HepG2 (cell line): ENCODE measurements around the gene SRBD1. TPM values are rescaled to one million over a fixed set of nuclear protein-coding genes. Genes with fewer than 3 reads are reported as not detected.

Experiments used
- CBX2 ChIP-seq, 2 experiments: fragments of 200-600 bp in 1 of 2; sonication (generic); formaldehyde crosslinking in 1 of 2; IDR thresholded peaks; 2 replicates each; pipeline versions ENCODE4 v1.7.0 to v1.8.1; 2018 to 2022; ENCODE audit warnings: low read depth in 2 of 2, low read length in 1 of 2, mild to moderate bottlenecking in 1 of 2, missing genetic modification reagents in 1 of 2
- ETV5 ChIP-seq: IDR thresholded peaks from 2 replicates; pipeline ENCODE4 v1.6.1; 2018; ENCODE audit warnings: missing biosample characterization, missing genetic modification reagents, inconsistent platforms, borderline replicate concordance
- FLYWCH1 ChIP-seq: sonication (generic); formaldehyde crosslinking; IDR thresholded peaks from 2 replicates; pipeline ENCODE4 v1.8.1; 2023; ENCODE audit warnings: mild to moderate bottlenecking, missing genetic modification reagents
- FOXO1 ChIP-seq: sonication (generic); formaldehyde crosslinking; IDR thresholded peaks from 2 replicates; pipeline ENCODE4 v1.4.0; 2020; ENCODE audit warnings: missing genetic modification reagents
- HMGXB3 ChIP-seq: sonication (generic); formaldehyde crosslinking; IDR thresholded peaks from 2 replicates; pipeline ENCODE4 v1.4.0; 2020; ENCODE audit warnings: missing genetic modification reagents, borderline replicate concordance
- NFE2 ChIP-seq: sonication (generic); formaldehyde crosslinking; IDR thresholded peaks from 2 replicates; pipeline ENCODE4 v1.4.0; 2020; ENCODE audit warnings: missing genetic modification reagents
- PHF5A ChIP-seq: IDR thresholded peaks from one replicate; pipeline ENCODE4 v1.6.1; 2018; ENCODE audit warnings: low read depth, missing genetic modification reagents; ENCODE audit not compliant: unreplicated experiment
- PLSCR1 ChIP-seq: sonication (generic); formaldehyde crosslinking; IDR thresholded peaks from 2 replicates; pipeline ENCODE4 v1.5.0; 2020; ENCODE audit warnings: missing genetic modification reagents, mild to moderate bottlenecking, borderline replicate concordance
- RFX3 ChIP-seq: IDR thresholded peaks from 2 replicates; pipeline ENCODE4 v1.6.1; 2016; ENCODE audit warnings: missing biosample characterization, missing genetic modification reagents
- SATB2 ChIP-seq: sonication (generic); formaldehyde crosslinking; IDR thresholded peaks from 2 replicates; pipeline ENCODE4 v1.5.0; 2020; ENCODE audit warnings: missing genetic modification reagents
- SMAD3 ChIP-seq: sonication (generic); formaldehyde crosslinking; IDR thresholded peaks from 2 replicates; pipeline ENCODE4 v1.4.0; 2020; ENCODE audit warnings: missing genetic modification reagents
- TMF1 ChIP-seq: sonication (generic); formaldehyde crosslinking; IDR thresholded peaks from 2 replicates; pipeline ENCODE4 v1.8.1; 2022; ENCODE audit warnings: low read depth, missing genetic modification reagents
- XBP1 ChIP-seq: sonication (generic); formaldehyde crosslinking; IDR thresholded peaks from 2 replicates; pipeline ENCODE4 v1.5.0; 2020; ENCODE audit warnings: missing genetic modification reagents
- YEATS4 ChIP-seq: sonication (generic); formaldehyde crosslinking; IDR thresholded peaks from 2 replicates; pipeline ENCODE4 v1.4.0; 2020; ENCODE audit warnings: missing genetic modification reagents, borderline replicate concordance
- ZBTB43 ChIP-seq: sonication (generic); formaldehyde crosslinking; conservative IDR thresholded peaks from 2 replicates; pipeline ENCODE4 v1.4.0; 2020; ENCODE audit warnings: missing genetic modification reagents
- ZNF235 ChIP-seq: sonication (generic); formaldehyde crosslinking; IDR thresholded peaks from 2 replicates; pipeline ENCODE4 v1.8.1; 2023; ENCODE audit warnings: mild to moderate bottlenecking, missing genetic modification reagents, borderline replicate concordance
- ZNF552 ChIP-seq: sonication (generic); formaldehyde crosslinking; IDR thresholded peaks from 2 replicates; pipeline ENCODE4 v1.9.0; 2022; ENCODE audit warnings: missing genetic modification reagents, mild to moderate bottlenecking, borderline replicate concordance
- ZNF577 ChIP-seq: sonication (generic); formaldehyde crosslinking; IDR thresholded peaks from 2 replicates; pipeline ENCODE4 v1.4.0; 2020; ENCODE audit warnings: mild to moderate bottlenecking, low read depth, missing genetic modification reagents, borderline replicate concordance
- polyA plus RNA-seq, 8 experiments: library from polyadenylated mRNA; depleted of rRNA in 3 of 8; stranded (reverse) in 7 of 8; unstranded in 1 of 8; fragments of >200 nt; fragmentation: Illumina TruSeq in 4 of 8; extraction: Trizol in 4 of 8; gene quantifications; 2 replicates each; pipeline versions ENCODE4 v1.2.1 to v1.2.3, GENCODE V29; 2011 to 2016; ENCODE audit warnings: low read depth in 4 of 8, missing spikeins in 1 of 8, mixed read lengths in 1 of 8; ENCODE audit not compliant: insufficient read depth in 1 of 8
- total RNA-seq, 5 experiments: library from RNA; depleted of rRNA; stranded (reverse); fragments of >200 nt; fragmentation: Illumina TruSeq; extraction: Trizol; gene quantifications; 2 replicates each; pipeline ENCODE4 v1.2.3, GENCODE V29; 2016; ENCODE audit warnings: low read depth in 1 of 5
- TF ChIP-seq, protein P1 (sequence below), 2 experiments: fragments of 450-650 bp in 1 of 2; sonication (generic) in 1 of 2; formaldehyde crosslinking; IDR thresholded peaks; 2 replicates each; pipeline versions ENCODE4 v1.5.0 to v1.8.0; 2020 to 2022; ENCODE audit warnings: mild to moderate bottlenecking in 1 of 2, missing genetic modification reagents in 1 of 2
- TF ChIP-seq, protein P2 (sequence below): IDR thresholded peaks from 2 replicates; pipeline ENCODE4 v1.6.1; 2016; ENCODE audit warnings: low read depth
- TF ChIP-seq, protein P3 (sequence below): sonication (generic); formaldehyde crosslinking; IDR thresholded peaks from 2 replicates; pipeline ENCODE4 v1.5.1; 2020; ENCODE audit warnings: missing genetic modification reagents, mild to moderate bottlenecking, borderline replicate concordance

Gene SRBD1
- total and polyA plus RNA-seq, 2 of the 13 experiments (the other 11 are each of a cell fraction or from before 2014, with no cell fraction given): 3.2 to 23.9 TPM

GRCh38 chr2:45373534-45373933 is 237.5 kb downstream of the SRBD1 start (continued):
- TF ChIP-seq ZNF577 (CRISPR knock-in tag) (no peak), SMAD3 (CRISPR knock-in tag) (peak; percentile 74; the same call in 1 of the 2 replicates), XBP1 (CRISPR knock-in tag) (no peak), FLYWCH1 (CRISPR knock-in tag) (no peak), RFX3 (CRISPR knock-in tag) (no peak), YEATS4 (CRISPR knock-in tag) (no peak), ETV5 (CRISPR knock-in tag) (peak; percentile 84; the same call in 1 of the 2 replicates), TMF1 (CRISPR knock-in tag) (no peak), NFE2 (CRISPR knock-in tag) (no peak), PHF5A (CRISPR knock-in tag) (no peak), SATB2 (CRISPR knock-in tag) (no peak), PLSCR1 (CRISPR knock-in tag) (no peak), ZNF235 (no peak), ZBTB43 (no peak), FOXO1 (CRISPR knock-in tag) (no peak; the same call in 1 of the 2 replicates), ZNF552 (CRISPR knock-in tag) (no peak), HMGXB3 (CRISPR knock-in tag) (0 out of 2 replicates have a peak, but pooled peaks have one; percentile 27), CBX2 (IDR thresholded peaks at IDR 0.05; ENCODE audit: low read depth, low read length) (no peak), CBX2 (CRISPR knock-in tag; IDR thresholded peaks at IDR 0.05; ENCODE audit: low read depth) (no peak)
- TF ChIP-seq, protein P1, sequence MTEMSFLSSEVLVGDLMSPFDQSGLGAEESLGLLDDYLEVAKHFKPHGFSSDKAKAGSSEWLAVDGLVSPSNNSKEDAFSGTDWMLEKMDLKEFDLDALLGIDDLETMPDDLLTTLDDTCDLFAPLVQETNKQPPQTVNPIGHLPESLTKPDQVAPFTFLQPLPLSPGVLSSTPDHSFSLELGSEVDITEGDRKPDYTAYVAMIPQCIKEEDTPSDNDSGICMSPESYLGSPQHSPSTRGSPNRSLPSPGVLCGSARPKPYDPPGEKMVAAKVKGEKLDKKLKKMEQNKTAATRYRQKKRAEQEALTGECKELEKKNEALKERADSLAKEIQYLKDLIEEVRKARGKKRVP (CRISPR knock-in tag; IDR thresholded peaks at IDR 0.05): no peak
- TF ChIP-seq, protein P2, sequence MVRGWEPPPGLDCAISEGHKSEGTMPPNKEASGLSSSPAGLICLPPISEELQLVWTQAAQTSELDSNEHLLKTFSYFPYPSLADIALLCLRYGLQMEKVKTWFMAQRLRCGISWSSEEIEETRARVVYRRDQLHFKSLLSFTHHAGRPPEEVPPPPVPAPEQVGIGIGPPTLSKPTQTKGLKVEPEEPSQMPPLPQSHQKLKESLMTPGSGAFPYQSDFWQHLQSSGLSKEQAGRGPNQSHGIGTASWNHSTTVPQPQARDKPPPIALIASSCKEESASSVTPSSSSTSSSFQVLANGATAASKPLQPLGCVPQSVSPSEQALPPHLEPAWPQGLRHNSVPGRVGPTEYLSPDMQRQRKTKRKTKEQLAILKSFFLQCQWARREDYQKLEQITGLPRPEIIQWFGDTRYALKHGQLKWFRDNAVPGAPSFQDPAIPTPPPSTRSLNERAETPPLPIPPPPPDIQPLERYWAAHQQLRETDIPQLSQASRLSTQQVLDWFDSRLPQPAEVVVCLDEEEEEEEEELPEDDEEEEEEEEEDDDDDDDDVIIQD (CRISPR knock-in tag): peak; percentile 40; the same call in 1 of the 2 replicates
- TF ChIP-seq, protein P3, sequence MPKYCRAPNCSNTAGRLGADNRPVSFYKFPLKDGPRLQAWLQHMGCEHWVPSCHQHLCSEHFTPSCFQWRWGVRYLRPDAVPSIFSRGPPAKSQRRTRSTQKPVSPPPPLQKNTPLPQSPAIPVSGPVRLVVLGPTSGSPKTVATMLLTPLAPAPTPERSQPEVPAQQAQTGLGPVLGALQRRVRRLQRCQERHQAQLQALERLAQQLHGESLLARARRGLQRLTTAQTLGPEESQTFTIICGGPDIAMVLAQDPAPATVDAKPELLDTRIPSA (CRISPR knock-in tag): no peak
